ENCODE measurements around the gene GDF3.
"Not testable (repeated sequence)": the region's sequence is repeated elsewhere in the genome, so short reads cannot be mapped to it uniquely, and the experiment has no call there.

Gene GDF3

DNA sequence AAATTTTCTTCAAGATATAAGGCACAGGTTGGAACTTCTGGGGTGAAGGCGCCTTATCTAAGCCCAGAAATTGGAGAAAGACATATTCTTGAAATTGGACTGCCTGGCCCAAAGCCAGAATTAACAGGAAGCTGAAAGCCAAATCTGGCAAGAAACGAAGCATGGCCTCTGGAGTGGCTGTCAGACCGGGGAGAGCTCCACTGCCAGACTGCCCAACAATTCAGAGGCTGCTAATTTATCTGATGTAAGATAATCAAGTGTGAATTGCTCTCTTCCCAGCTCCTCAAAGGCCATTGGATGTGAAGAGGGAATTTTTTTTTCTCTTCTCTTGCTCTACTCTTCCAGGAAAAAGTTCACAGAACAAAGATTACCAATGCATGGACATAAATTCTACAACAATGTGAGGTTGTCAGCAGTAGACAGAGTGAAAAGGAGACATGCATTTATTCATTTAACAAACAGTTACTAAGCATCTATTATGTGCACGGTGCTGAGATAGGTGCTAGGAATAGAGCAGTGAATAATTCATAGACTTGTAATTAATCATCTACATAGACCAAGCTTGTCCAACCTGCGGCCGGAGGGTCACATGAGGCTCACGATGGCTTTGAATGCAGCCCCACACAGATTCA, at the start of gene GDF3:
TSS of gene GDF3 (minus strand) at position 210 of the 632 bp plus-strand sequence. CDS start at position 163, 47 bp downstream.
- DNase-seq (ENCODE audit: low read depth), result no peak

DNA sequence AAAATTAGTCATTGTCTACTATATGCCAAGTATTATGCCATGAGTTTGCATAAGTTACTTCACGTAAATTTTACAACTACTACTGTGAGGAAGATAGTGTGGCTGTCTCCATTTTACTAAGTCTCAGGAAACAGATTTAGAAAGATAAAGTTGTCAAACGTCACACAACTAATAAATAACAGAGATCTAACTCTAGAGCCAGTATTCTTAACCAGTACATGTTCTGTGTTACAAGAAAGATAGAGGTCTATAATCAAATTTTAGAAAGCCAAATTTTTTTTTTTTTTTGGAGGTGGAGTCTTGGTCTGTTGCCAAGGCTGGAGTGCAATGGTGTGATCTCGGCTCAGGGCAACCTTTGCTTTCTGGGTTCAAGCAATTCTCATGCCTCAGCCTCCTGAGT, 37.4 kb upstream of the GDF3 start:
- no peak for DNase-seq (ENCODE audit: low read depth)

DNA sequence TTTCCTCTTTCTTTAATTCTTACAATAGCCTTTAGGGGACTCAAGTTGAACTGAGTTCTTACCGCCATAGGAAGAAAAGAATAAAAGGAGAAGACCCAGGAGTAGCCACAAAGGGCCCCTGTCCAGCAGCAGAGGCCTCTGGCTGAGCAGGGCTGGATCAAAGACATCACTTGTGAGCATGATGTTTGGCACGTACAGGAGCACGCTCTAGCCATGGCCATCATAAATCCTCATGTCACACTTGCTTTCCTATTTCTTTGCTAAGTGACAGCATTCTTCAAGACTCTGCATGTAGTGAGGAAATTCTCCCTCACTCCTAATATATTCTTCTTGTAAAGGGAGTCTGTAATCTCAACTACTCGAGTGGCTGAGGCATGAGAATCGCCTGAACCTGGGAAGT, 35.9 kb upstream of the GDF3 start:
- DNase-seq (ENCODE audit: low read depth), result no peak

DNA sequence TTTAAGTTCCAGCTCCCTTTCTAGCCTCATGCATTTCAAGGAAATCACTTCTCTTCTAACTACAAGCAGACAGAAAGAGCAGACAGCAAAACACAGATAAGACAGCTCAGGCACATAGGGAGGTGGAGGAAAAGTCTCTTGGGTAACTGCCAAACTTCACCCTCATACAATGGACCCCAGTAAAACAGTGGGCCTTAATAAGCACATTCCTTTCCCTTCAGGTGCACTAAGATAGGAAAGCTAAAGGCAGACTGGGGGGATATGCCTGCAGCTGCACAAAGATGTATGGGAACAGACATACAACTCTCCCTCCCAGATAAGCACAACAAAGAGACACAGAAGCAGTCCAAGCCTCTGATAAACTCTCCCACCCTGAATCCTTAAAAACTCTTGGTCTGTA, 35.4 kb upstream of the GDF3 start:
- not testable (repeated sequence) for DNase-seq (ENCODE audit: low read depth)

DNA sequence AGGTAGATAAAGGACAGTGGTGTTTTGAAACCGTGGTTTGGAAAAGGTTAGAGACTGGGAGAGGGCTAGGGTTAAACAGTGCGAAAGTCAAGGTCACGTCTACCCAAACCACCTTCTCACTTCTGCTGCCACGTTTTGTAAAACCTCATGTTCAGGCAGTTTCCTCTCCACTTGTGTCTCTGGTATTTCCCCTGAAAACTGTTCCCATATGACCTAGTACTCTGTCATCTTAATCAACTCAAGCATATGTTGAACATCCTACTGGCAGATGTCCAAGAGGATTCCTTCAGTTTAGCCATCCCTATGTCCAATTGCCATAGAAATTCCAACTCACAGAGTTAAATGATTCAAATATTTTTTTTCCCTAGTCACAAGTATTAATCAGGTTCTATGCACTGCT, 34.2 kb upstream of the GDF3 start:
- DNase-seq (ENCODE audit: low read depth), result no peak

DNA sequence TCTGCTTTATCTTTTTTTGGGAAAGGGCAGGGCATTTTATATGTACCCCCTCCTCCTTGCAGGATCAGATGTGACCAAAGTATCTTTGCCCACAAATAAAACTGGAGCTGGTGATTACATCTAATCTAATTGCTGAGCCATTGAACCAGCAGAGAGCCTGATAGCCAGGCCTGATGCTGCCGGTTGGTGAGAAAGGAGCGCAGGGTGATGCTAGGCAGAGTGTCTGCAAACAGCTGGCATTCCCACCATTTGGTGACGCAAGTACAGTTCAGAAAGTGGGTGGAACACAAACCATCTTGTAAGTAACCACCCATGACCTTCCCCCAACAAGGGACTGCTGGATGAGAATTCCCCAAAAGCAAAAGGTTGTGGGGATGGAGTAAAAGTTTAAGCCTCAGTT, 28.4 kb upstream of the GDF3 start:
- DNase-seq (ENCODE audit: low read depth), result no peak

DNA sequence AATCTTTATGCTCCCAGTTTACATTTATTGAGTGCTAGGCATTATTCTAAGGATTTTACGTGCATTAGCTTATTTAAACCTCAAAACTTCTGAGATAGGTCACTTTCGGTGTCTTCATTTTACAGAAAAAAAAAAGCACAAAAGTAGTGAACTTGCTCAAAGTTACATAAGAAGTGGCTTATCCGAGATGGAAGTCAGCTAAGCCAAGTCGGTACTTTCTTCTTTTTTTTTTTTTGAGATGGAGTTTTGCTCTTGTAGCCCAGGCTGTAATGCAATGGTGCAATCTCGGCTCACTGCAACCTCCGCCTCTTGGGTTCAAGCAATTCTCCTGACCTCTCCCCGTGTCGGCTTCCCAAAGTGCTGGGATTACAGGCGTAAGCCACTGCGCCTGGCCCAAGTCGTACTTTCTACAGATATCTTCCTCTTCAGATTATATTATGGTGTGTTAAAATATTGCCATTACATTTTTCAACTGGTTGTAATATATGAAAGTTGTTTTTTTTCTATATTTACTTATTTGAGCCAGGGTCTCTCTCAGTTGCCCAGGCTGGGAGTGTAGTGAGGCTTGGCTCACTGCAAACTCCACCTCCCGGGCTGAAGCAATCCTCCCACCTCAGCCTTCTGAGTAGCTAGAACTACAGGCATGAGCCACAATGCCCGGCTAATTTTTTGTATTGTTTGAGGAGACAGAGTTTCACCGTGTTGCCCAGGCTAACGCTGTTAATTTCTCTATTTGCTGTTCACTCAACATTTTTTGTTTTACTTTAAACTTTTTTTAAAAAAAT, 24.6 kb upstream of the GDF3 start:
- no peak for DNase-seq (ENCODE audit: low read depth)

DNA sequence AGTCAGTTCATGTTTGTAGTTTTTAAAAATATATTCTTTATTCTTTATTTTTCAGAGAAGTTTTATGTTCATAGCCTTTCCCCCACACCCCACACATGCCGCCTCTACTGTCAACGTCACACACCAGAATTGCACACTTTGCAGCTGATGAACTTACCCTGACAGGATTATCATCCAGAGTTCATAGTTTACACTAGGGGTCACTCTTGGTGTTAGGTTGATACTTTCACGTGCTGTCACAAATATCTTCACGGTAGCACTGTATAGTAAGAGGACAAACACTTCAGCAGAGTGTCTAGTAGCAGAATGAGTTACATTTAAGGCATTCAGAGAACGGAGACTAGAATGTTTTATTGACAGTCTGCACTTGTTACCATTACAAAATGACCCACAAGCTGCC, 20.8 kb upstream of the GDF3 start:
- DNase-seq (ENCODE audit: low read depth), result no peak

DNA sequence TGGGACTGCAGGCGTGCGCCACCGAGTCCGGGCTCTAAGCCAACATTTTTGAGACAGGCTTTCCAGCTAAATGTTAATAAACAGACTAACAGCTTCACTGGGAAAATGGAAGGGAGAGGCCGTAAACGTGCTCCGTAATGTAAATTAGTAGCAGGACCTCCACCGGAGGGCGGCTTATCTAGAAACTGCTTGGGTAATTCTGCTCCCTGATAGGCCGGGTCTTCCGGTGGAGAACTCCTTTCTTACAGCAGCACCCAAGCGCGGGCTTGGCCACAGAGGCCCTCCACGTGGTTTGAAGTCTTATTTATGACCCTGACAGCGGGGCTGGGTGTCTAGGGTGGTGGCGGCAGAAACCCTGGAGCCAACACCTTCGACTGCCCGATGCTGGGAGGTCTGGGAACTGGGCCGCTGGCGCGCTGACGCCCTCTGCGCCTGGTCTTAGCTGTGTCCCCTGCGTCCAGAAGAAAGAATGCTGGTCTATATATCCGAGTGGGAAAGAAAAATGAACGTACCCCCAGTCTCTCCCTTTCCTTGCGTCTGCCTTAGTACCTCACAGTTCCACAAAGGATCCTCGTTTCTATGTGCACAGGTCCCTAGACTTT, 17.4 kb upstream of the GDF3 start:
- no peak for DNase-seq (ENCODE audit: low read depth)

DNA sequence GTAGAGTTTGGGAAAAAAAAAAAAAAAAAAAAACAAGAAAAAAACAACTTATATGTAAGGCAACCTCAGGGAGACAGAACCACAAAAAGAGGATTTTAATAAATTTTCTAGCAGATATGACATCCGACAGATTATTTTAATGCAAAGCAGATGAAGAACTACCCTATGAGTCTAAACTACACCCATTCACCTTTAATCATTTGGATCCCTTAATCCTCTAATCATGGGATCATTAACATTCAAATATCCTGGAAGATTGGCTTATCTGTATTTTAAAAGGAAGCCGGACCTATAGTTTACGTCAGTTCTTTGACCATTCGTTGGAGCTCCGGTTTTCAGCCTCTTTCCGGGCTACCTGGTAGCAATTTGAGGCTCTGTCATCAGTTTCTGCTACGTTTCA, 15.6 kb upstream of the GDF3 start, which contains the start of gene DPPA3:
TSS of gene DPPA3 (plus strand) at position 301 of the 400 bp plus-strand sequence. CDS start 138 bp downstream, outside the sequence.
- no peak for DNase-seq (ENCODE audit: low read depth)

DNA sequence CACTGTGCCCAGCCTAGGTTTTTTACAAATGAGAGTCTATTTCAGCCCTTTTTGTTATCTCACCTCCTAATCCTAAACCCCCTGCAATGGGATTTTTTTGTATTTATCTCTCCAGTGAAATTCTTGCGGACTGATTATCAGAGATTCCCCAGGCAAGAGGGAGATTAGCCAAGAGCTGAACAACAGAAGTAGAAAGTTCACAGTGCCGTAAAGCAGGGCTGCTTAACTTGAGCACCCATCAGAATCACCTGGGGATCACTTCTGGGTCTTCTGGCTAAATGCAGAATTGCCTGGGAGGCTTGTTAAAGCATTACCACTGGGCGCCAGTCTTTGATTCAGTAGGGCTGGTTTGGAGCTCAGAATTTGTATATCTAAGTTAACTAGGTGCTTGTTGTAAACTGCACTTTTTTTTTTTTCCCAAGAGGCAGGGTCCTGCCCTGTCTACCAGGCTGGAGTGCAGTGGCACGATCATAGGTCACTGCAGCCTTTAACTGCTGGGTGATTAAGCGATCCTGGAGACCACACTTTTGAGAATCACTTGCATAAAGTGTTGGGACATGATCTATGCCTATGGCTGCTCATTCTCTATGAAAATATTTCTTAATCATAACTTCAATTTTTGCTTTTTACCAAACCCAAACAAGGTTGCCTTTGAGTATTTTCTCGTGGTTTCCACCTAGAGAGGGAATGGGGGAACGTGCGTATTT, 14.5 kb upstream of the GDF3 start:
- DNase-seq (ENCODE audit: low read depth), result no peak

DNA sequence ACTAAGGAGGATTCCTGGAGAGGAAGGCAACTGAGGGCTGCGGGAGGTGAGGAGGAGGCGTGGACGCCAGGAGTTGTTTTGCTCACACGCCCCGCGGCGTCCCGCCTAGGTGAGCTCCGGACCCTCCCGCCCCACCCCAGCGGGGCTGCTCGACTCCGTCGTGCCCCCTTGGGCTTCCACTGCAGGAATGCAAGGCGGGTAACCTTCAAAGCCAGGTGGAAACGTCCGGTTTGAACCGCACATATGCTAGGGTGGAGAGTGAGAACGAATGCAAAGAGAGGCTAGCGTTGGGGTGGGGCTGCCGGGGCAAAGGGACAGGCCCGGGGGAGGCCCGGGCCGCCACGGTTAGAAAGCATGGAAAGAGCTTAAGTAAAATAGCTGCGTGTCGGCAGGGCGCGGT, 10.3 kb upstream of the GDF3 start:
- no peak for DNase-seq (ENCODE audit: low read depth)

DNA sequence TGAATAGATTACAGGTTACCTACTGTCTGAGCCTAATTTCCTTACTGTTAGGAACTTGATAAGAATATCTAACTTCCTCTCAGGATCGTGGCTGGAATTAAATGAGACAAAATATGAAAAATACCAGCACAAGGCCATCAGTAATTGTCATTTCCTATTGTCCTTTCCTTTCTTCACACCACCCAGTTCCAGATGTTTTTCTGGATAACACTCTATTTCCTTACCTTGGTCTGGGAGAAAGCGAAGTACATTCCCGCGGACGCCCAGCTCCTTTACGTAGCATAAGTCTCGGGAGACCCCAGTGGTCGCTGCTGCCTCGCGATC, 376 bp downstream of the GDF3 start:
- no peak for DNase-seq (ENCODE audit: low read depth)

DNA sequence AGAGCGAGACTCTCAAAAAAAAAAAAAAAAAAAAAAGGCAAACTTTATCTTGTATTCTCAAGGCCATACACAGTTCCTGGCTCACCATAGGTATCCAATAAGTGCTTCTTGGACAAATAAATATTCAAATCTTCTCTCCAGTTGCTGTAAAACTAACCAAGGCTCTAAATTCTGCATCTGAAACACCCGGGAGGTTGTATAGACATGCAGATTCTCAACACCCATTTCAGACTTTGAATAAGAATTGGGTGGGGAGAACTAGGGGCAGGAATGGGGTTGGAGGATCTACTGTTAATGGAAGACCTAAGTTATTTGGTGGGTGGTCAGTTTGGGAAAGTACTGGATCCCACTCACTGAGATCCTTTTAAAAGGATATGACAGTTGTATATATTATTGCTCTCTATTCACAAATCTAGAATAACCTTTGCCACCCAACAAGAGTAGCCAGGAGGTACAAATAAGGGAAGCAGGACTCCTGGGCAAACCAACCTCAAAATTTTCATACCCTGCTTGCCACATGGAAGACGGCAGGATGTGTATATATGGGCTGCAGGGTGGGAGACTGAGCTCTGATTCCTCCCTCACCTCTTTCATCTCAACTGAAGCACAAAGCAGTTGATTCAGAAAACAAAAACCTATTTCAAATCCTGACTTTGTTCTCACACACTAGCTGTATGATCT, 879 bp downstream of the GDF3 start:
- DNase-seq (ENCODE audit: low read depth), result no peak

DNA sequence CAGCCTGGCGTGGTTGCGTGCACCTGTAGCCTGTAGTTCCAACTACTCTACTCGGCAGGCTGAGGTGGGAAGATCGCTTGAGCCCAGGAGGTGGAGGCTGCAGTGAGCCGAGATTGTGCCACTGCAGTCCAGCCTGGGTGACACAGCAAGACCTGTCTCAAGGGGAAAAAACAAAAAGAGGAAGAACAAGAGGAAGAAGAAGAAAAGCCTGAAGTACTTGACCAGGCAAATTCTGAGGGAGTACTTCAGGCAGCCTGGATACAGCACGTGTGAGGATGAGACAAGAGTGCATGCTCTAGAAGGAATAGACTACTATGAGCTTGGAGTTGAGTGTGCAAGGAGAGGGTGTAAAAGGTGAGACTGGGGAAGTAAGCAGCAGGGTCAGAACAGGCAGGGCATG, 1.8 kb downstream of the GDF3 start:
- DNase-seq (ENCODE audit: low read depth), result no peak

DNA sequence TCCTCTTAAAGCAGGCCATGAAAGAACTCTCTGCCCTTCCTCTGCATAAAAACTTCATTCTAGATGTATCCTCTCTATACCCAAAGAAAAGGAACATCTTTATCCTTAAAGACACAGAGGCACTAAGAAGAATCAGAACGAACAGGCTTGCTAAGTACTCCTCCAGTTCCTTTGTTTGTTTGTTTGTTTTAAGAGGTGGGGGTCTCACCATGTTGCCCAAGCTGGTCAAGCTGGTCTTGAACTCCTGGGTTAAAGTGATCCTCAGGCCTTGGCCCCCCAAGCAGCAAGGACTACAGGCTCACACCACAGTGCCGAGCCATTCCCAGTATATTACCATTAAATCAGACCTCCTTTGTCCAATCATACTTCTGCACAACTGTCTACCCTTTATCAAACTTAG, 14.0 kb downstream of the GDF3 start:
- DNase-seq (ENCODE audit: low read depth), result no peak

DNA sequence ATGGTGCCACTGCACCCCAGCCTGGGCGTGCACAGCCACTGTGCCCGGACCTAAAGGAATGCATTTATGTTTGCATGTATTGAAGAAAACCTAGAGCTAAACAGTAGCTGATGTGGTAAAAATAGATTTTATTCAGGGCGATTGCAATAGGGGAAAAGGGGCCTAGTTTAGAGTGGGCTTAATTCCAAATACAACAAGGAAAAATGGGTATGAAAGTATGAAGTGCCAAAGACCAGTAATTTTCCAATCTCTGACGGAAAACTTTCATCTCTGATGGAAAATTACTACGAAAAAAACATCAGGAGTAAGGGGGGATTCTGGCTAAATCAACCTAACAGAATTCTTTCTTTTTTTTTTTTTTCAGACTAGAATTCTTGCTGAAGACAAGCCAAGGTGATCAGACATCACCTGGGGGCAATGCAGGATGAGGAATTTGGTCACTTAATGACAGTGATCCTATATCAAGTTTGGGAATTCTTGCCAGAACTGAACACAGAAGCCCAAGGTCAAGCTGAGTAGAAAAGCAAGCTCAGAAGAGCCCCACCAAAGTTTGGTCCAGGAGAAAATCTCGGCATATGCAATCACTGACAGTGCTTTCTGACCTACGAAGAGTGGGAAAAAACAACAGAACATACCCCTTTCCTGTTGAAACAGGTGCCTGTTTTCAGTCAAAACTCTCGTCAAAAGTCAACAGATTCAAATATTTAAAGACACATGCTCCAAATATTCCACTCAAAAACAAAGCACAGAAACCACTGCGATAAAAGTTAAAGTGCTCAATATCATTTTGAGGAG, 16.1 kb downstream of the GDF3 start:
- no peak for DNase-seq (ENCODE audit: low read depth)

DNA sequence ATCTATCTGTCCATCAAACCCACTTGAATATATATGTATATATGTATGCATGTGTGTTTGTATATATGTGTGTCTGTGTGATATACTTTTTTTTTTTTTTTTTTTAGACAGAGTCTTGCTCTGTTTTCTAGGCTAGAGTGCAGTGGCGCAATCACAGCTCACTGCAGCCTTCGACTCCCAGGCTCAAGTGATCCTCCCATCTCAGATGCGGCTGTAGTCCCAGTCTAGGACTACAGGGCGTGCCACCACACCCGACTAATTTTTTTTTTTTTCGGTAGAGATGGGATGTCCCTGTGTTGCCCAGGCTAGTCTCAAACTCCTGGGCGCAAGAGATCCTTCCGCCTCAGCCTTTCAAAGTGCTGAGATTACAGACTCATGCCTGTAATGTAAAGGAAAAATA, 16.8 kb downstream of the GDF3 start:
- no peak for DNase-seq (ENCODE audit: low read depth)

DNA sequence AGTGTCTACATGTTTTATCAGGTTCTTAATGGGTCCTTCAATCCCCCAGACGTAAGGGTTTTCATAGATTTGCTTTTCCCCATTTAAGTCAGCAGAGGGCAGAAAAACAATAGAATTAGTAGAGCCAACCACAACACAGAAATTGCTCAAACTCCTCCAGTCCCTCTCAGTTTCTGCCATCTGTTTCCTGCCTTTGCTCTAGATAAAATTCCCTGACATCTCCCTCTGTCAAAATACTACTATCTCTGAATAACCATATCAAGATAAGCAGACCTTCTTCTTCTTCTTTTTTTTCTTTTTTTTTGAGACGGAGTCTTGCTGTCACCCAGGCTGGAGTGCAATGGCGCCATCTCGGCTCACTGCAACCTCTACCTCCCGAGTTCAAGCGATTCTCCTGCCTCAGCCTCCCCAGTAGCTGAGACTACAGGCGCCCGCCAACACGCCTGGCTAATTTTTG, 18.1 kb downstream of the GDF3 start:
- DNase-seq (ENCODE audit: low read depth), result not testable (repeated sequence)

DNA sequence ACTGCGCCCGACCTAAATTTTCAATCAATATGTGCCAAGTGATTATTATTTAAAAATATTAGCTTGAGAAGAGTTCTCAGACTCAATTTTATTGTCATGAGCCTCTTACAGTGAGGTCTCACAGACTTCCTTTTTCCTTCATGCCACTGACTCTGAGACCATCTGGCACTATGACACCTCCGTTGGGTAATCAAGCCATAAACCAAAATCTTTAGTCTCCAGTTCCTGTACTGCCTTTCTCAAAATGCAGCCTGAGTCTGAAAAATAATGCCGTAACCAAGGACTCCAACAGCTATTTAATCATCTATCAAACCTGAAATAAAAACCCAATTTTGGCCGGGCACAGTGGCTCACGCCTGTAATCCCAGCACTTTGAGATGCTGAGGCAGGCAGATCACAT, 20.1 kb downstream of the GDF3 start:
- not testable (repeated sequence) for DNase-seq (ENCODE audit: low read depth)

DNA sequence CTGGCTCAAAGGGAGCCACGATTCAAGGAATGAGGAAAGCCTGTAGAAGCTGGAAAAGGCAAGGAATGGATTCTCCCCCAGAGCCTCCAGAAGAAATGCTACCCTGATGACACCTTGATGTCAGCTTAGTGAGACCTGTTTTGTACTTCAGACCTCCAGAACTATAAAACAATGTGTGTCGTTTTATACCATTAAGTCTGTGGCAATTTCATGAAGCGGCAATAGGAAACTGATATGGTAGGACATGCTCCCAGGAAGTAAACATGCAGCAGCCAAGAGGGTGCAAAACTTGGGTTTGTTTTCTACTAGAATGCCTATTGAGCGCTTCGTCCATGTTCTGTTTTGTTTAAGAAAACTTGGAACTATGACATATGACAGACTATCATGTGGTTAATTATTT, 27.4 kb downstream of the GDF3 start:
- DNase-seq (ENCODE audit: low read depth), result no peak

All from stimulated activated CD4-positive, alpha-beta T cell treated with anti-CD3 and anti-CD28 coated beads, Interleukin-2, amount 100 ng/mL, for 4 hours (primary cell).